HepG2 (cell line): ENCODE data around the gene ARPC1B. TPM values are rescaled to one million over a fixed set of nuclear protein-coding genes. Genes with fewer than 3 reads are reported as not detected.
A peak's percentile ranks its signal among the peaks of the same experiment; 100 is the strongest.

Experiments used
- AKAP8 ChIP-seq: sonication (generic); formaldehyde crosslinking; IDR thresholded peaks from 2 replicates; pipeline ENCODE4 v1.5.1; 2020; ENCODE audit warnings: mild to moderate bottlenecking, missing genetic modification reagents
- ATF1 ChIP-seq: IDR thresholded peaks from 2 replicates; pipeline ENCODE4 v1.6.1; 2016; ENCODE audit warnings: mild to moderate bottlenecking, control low read depth
- HBP1 ChIP-seq: IDR thresholded peaks from 2 replicates; pipeline ENCODE4 v1.6.1; 2016; ENCODE audit warnings: low read depth, control low read depth
- HNRNPLL ChIP-seq: fragments of 200-400 bp; formaldehyde crosslinking; IDR thresholded peaks from 2 replicates; pipeline ENCODE4 v1.6.1; 2017; ENCODE audit warnings: mild to moderate bottlenecking, low read depth, low read length; ENCODE audit not compliant: poor library complexity, severe bottlenecking
- JUN ChIP-seq: sonication (generic); formaldehyde crosslinking; IDR thresholded peaks from 2 replicates; pipeline ENCODE4 v1.4.0; 2020; ENCODE audit warnings: mild to moderate bottlenecking, missing genetic modification reagents
- KDM4B ChIP-seq: sonication (generic); formaldehyde crosslinking; IDR thresholded peaks from 2 replicates; pipeline ENCODE4 v1.4.0; 2020; ENCODE audit warnings: missing genetic modification reagents
- ZBTB25 ChIP-seq: IDR thresholded peaks from 2 replicates; pipeline ENCODE4 v1.6.1; 2018; ENCODE audit warnings: missing genetic modification reagents
- ZBTB39 ChIP-seq: sonication (generic); formaldehyde crosslinking; IDR thresholded peaks from 2 replicates; pipeline ENCODE4 v1.5.0; 2020; ENCODE audit warnings: missing genetic modification reagents
- ZNF20 ChIP-seq: sonication (generic); formaldehyde crosslinking; IDR thresholded peaks from 2 replicates; pipeline ENCODE4 v1.4.0; 2020; ENCODE audit warnings: mild to moderate bottlenecking, moderate library complexity, missing genetic modification reagents
- ZNF432 ChIP-seq: sonication (generic); formaldehyde crosslinking; IDR thresholded peaks from 2 replicates; pipeline ENCODE4 v1.5.0; 2020; ENCODE audit warnings: missing genetic modification reagents, mild to moderate bottlenecking, borderline replicate concordance
- ZNF451 ChIP-seq: sonication (generic); formaldehyde crosslinking; IDR thresholded peaks from 2 replicates; pipeline ENCODE4 v1.5.0; 2020; ENCODE audit warnings: mild to moderate bottlenecking, missing genetic modification reagents
- ZNF558 ChIP-seq: sonication (generic); formaldehyde crosslinking; IDR thresholded peaks from 2 replicates; pipeline ENCODE4 v1.9.0; 2022; ENCODE audit warnings: mild to moderate bottlenecking, missing genetic modification reagents, borderline replicate concordance
- ZNF749 ChIP-seq: sonication (generic); formaldehyde crosslinking; IDR thresholded peaks from 2 replicates; pipeline ENCODE4 v1.8.0; 2022; ENCODE audit warnings: mild to moderate bottlenecking, missing genetic modification reagents, moderate library complexity, borderline replicate concordance
- ZNF782 ChIP-seq: sonication (generic); formaldehyde crosslinking; IDR thresholded peaks from 2 replicates; pipeline ENCODE4 v1.4.0; 2020; ENCODE audit warnings: missing genetic modification reagents, mild to moderate bottlenecking, borderline replicate concordance
- ZNF792 ChIP-seq: IDR thresholded peaks from 2 replicates; pipeline ENCODE4 v1.6.1; 2016
- polyA plus RNA-seq, 8 experiments: library from polyadenylated mRNA; depleted of rRNA in 3 of 8; stranded (reverse) in 7 of 8; unstranded in 1 of 8; fragments of >200 nt; fragmentation: Illumina TruSeq in 4 of 8; extraction: Trizol in 4 of 8; gene quantifications; 2 replicates each; pipeline versions ENCODE4 v1.2.1 to v1.2.3, GENCODE V29; 2011 to 2016; ENCODE audit warnings: low read depth in 4 of 8, missing spikeins in 1 of 8, mixed read lengths in 1 of 8; ENCODE audit not compliant: insufficient read depth in 1 of 8
- total RNA-seq, 5 experiments: library from RNA; depleted of rRNA; stranded (reverse); fragments of >200 nt; fragmentation: Illumina TruSeq; extraction: Trizol; gene quantifications; 2 replicates each; pipeline ENCODE4 v1.2.3, GENCODE V29; 2016; ENCODE audit warnings: low read depth in 1 of 5
- TF ChIP-seq, protein P1 (sequence below): sonication (generic); formaldehyde crosslinking; IDR thresholded peaks from 2 replicates; pipeline ENCODE4 v1.5.0; 2020; ENCODE audit warnings: missing genetic modification reagents
- TF ChIP-seq, protein P2 (sequence below): sonication (generic); formaldehyde crosslinking; conservative IDR thresholded peaks from 2 replicates; pipeline ENCODE4 v1.8.0; 2022; ENCODE audit warnings: low read depth, missing genetic modification reagents
- TF ChIP-seq, protein P3 (sequence below): sonication (generic); formaldehyde crosslinking; conservative IDR thresholded peaks from 2 replicates; pipeline ENCODE4 v1.4.0; 2020; ENCODE audit warnings: missing genetic modification reagents
- TF ChIP-seq, protein P4 (sequence below): sonication (generic); formaldehyde crosslinking; IDR thresholded peaks from 2 replicates; pipeline ENCODE4 v1.8.0; 2022; ENCODE audit warnings: mild to moderate bottlenecking, missing genetic modification reagents, borderline replicate concordance

Gene ARPC1B
- total and polyA plus RNA-seq, 2 of the 13 experiments (the other 11 are each of a cell fraction or from before 2014, with no cell fraction given) = 72.9 to 89.1 TPM

DNA sequence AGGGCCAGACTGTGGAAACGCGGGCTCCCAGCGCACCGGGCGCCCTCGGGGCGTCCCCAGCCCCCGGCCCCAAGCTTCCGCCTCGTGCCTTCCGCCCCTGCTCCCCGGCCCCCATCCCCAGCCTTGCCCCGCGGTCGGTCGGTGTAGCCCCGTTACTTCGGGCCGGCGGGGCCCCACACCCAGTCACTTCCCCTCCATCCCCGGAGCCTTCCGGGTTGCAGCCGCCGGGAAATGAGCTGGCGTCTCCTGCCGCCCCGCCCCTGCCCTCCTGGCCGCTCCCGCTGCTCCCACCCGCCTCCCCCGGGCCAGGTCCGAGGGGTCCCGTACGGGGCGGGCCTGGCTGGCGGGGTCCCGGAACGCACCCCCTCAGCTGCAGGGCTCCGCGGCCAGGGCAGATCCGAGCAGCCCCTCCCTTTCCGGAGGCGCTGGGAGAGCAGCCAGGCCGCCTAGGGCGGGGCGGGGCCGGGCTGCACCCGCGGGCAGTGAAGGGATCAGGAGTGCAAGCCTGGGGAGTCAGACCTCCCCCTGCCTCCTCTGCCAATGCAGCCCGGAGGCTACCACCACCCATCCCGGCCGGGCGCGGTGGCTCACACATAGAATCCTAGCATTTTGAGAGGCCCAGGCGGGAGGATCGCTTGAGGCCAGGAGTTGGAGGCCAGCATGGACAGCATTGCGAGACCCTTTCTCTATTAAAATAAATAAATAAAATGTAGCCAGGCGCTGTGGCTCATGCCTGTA, 709 bp downstream of the ARPC1B start (continued):
- TF ChIP-seq, protein P1, sequence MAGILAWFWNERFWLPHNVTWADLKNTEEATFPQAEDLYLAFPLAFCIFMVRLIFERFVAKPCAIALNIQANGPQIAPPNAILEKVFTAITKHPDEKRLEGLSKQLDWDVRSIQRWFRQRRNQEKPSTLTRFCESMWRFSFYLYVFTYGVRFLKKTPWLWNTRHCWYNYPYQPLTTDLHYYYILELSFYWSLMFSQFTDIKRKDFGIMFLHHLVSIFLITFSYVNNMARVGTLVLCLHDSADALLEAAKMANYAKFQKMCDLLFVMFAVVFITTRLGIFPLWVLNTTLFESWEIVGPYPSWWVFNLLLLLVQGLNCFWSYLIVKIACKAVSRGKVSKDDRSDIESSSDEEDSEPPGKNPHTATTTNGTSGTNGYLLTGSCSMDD = no peak
- TF ChIP-seq ATF1 (CRISPR knock-in tag) = no peak
- no peak for TF ChIP-seq ZNF432
- TF ChIP-seq HBP1 (CRISPR knock-in tag) = no peak
- peak; percentile 49 for TF ChIP-seq HNRNPLL
- no peak for TF ChIP-seq ZNF20
- no peak for TF ChIP-seq ZNF792
- 0 out of 2 replicates have a peak, but pooled peaks have one; percentile 28 for TF ChIP-seq ZNF451 (CRISPR knock-in tag)
- TF ChIP-seq, protein P2, sequence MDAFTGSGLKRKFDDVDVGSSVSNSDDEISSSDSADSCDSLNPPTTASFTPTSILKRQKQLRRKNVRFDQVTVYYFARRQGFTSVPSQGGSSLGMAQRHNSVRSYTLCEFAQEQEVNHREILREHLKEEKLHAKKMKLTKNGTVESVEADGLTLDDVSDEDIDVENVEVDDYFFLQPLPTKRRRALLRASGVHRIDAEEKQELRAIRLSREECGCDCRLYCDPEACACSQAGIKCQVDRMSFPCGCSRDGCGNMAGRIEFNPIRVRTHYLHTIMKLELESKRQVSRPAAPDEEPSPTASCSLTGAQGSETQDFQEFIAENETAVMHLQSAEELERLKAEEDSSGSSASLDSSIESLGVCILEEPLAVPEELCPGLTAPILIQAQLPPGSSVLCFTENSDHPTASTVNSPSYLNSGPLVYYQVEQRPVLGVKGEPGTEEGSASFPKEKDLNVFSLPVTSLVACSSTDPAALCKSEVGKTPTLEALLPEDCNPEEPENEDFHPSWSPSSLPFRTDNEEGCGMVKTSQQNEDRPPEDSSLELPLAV (CRISPR knock-in tag) = no peak
- TF ChIP-seq AKAP8 (CRISPR knock-in tag) = 0 out of 2 replicates have a peak, but pooled peaks have one; percentile 23
- TF ChIP-seq ZBTB39 (CRISPR knock-in tag) = no peak
- 0 out of 2 replicates have a peak, but pooled peaks have one; percentile 12 for TF ChIP-seq KDM4B (CRISPR knock-in tag)
- TF ChIP-seq JUN = no peak
- TF ChIP-seq ZNF558 (CRISPR knock-in tag) = peak; percentile 56; the same call in 1 of the 2 replicates
- TF ChIP-seq, protein P3, sequence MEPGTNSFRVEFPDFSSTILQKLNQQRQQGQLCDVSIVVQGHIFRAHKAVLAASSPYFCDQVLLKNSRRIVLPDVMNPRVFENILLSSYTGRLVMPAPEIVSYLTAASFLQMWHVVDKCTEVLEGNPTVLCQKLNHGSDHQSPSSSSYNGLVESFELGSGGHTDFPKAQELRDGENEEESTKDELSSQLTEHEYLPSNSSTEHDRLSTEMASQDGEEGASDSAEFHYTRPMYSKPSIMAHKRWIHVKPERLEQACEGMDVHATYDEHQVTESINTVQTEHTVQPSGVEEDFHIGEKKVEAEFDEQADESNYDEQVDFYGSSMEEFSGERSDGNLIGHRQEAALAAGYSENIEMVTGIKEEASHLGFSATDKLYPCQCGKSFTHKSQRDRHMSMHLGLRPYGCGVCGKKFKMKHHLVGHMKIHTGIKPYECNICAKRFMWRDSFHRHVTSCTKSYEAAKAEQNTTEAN (CRISPR knock-in tag) = no peak
- no peak for TF ChIP-seq ZBTB25 (CRISPR knock-in tag)
- TF ChIP-seq, protein P4, sequence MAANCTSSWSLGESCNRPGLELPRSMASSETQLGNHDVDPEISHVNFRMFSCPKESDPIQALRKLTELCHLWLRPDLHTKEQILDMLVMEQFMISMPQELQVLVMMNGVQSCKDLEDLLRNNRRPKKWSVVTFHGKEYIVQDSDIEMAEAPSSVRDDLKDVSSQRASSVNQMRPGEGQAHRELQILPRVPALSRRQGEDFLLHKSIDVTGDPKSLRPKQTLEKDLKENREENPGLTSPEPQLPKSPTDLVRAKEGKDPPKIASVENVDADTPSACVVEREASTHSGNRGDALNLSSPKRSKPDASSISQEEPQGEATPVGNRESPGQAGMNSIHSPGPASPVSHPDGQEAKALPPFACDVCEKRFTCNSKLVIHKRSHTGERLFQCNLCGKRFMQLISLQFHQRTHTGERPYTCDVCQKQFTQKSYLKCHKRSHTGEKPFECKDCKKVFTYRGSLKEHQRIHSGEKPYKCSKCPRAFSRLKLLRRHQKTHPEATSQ = no peak
- TF ChIP-seq ZNF782 = no peak
- no peak for TF ChIP-seq ZNF749 (CRISPR knock-in tag)
